HUES64 (cell line): ENCODE results near the gene CPNE4.
"Not testable (repeated sequence)": the region's sequence is repeated elsewhere in the genome, so short reads cannot be mapped to it uniquely, and the experiment has no call there.

Experiments used
- H3K27ac ChIP-seq: 2 replicates; pipeline ENCODE4 v1.7.0; 2013; ENCODE audit warnings: low read depth, low read length, inconsistent platforms
- H3K27me3 ChIP-seq: 2 replicates; pipeline ENCODE4 v1.6.1; 2013; ENCODE audit warnings: mild to moderate bottlenecking, low read length; ENCODE audit not compliant: insufficient read depth
- H3K36me3 ChIP-seq: 2 replicates; pipeline ENCODE4 v1.6.1; 2013; ENCODE audit warnings: mild to moderate bottlenecking, low read length; ENCODE audit not compliant: insufficient read depth
- H3K4me1 ChIP-seq: 2 replicates; pipeline ENCODE4 v1.6.1; 2013; ENCODE audit warnings: mild to moderate bottlenecking, low read length, moderate library complexity; ENCODE audit not compliant: insufficient read depth
- H3K4me3 ChIP-seq: 2 replicates; pipeline ENCODE4 v1.5.1; 2013; ENCODE audit warnings: mild to moderate bottlenecking, low read length, moderate library complexity
- H3K9ac ChIP-seq: 2 replicates; pipeline ENCODE4 v1.6.1; 2013; ENCODE audit warnings: mild to moderate bottlenecking, low read depth, low read length
- H3K9me3 ChIP-seq: 2 replicates; pipeline ENCODE4 v1.6.1; 2013; ENCODE audit warnings: low read depth, low read length; ENCODE audit not compliant: insufficient read depth
- WGBS: fragments of 150-250, 120-280 bp; methylation state at CpG from one replicate; pipeline ENCODE4 v1.1.7; 2013; ENCODE audit warnings: missing lambda C conversion rate; 5-methylcytosine and 5-hydroxymethylcytosine counted together

The CPNE4 gene

GRCh38 chr3:131907796-131908195 is 127.0 kb downstream of the CPNE4 start:
- no peak overlapping the region for H3K27ac ChIP-seq
- H3K27me3 ChIP-seq: no peaks in the 10 kb centered on the region
- no peak overlapping the region for H3K4me3 ChIP-seq
- no peaks in the 10 kb centered on the region for H3K36me3 ChIP-seq
- H3K9me3 ChIP-seq: no peaks in the 10 kb centered on the region
- 89% methylated on average over 1 of the region's 1 CpG for WGBS
- no peak overlapping the region for H3K9ac ChIP-seq
- peaks cover 13% of the 10 kb centered on the region for H3K4me1 ChIP-seq

- no peak overlapping the region for H3K4me3 ChIP-seq
- 80% methylated on average over 4 of the region's 4 CpGs for WGBS
- H3K27me3 ChIP-seq: no peaks in the 10 kb centered on the region
- peaks cover 4% of the 10 kb centered on the region; the same call in 1 of the 2 replicates for H3K4me1 ChIP-seq
- no peaks in the 10 kb centered on the region for H3K9me3 ChIP-seq
- H3K27ac ChIP-seq: no peak overlapping the region
- H3K36me3 ChIP-seq: no peaks in the 10 kb centered on the region
- H3K9ac ChIP-seq: no peak overlapping the region
These were observed 130.8 kb downstream of the CPNE4 start for GRCh38 chr3:131903988-131904415.

GRCh38 chr3:131901686-131902085 is 133.1 kb downstream of the CPNE4 start:
- Histone ChIP-seq H3K36me3 (no peaks in the 10 kb centered on the region), H3K27me3 (no peaks in the 10 kb centered on the region), H3K4me3 (no peak overlapping the region), H3K4me1 (peaks cover 6% of the 10 kb centered on the region; the same call in 1 of the 2 replicates), H3K9ac (no peak overlapping the region), H3K27ac (no peak overlapping the region), H3K9me3 (no peaks in the 10 kb centered on the region)
- 95% methylated on average over 1 of the region's 1 CpG for WGBS

GRCh38 chr3:131900891-131901290 is 133.9 kb downstream of the CPNE4 start:
- H3K36me3 ChIP-seq: no peaks in the 10 kb centered on the region
- peaks cover 6% of the 10 kb centered on the region; the same call in 1 of the 2 replicates for H3K4me1 ChIP-seq
- H3K4me3 ChIP-seq: no peak overlapping the region
- H3K9ac ChIP-seq: no peak overlapping the region
- 94% methylated on average over 1 of the region's 1 CpG for WGBS
- H3K27ac ChIP-seq: no peak overlapping the region
- H3K27me3 ChIP-seq: no peaks in the 10 kb centered on the region
- H3K9me3 ChIP-seq: no peaks in the 10 kb centered on the region

GRCh38 chr3:131899021-131899420 is 135.8 kb downstream of the CPNE4 start:
- Histone ChIP-seq H3K27ac (no peak overlapping the region), H3K27me3 (no peaks in the 10 kb centered on the region), H3K9me3 (no peaks in the 10 kb centered on the region), H3K4me3 (no peak overlapping the region), H3K36me3 (no peaks in the 10 kb centered on the region), H3K4me1 (peaks cover 6% of the 10 kb centered on the region; the same call in 1 of the 2 replicates), H3K9ac (no peak overlapping the region)
- WGBS: 73% methylated on average over 5 of the region's 5 CpGs

GRCh38 chr3:131898346-131898745 is 136.5 kb downstream of the CPNE4 start:
- Histone ChIP-seq H3K4me1 (peaks cover 6% of the 10 kb centered on the region; the same call in 1 of the 2 replicates), H3K4me3 (no peak overlapping the region), H3K9me3 (no peaks in the 10 kb centered on the region), H3K27me3 (no peaks in the 10 kb centered on the region), H3K27ac (no peak overlapping the region), H3K36me3 (no peaks in the 10 kb centered on the region), H3K9ac (no peak overlapping the region)

- H3K36me3 ChIP-seq: no peaks in the 10 kb centered on the region
- 100% methylated on average over 1 of the region's 1 CpG for WGBS
- no peak overlapping the region for H3K9ac ChIP-seq
- H3K27me3 ChIP-seq: no peaks in the 10 kb centered on the region
- H3K4me3 ChIP-seq: no peak overlapping the region
- H3K9me3 ChIP-seq: no peaks in the 10 kb centered on the region
- H3K27ac ChIP-seq: no peak overlapping the region
- peaks cover 6% of the 10 kb centered on the region; the same call in 1 of the 2 replicates for H3K4me1 ChIP-seq
These were observed 138.5 kb downstream of the CPNE4 start for GRCh38 chr3:131896285-131896684.

GRCh38 chr3:131895766-131896165 is 139.0 kb downstream of the CPNE4 start:
- Histone ChIP-seq H3K9ac (no peak overlapping the region), H3K4me1 (peaks cover 6% of the 10 kb centered on the region; the same call in 1 of the 2 replicates), H3K4me3 (no peak overlapping the region), H3K27ac (no peak overlapping the region), H3K27me3 (no peaks in the 10 kb centered on the region), H3K9me3 (no peaks in the 10 kb centered on the region), H3K36me3 (no peaks in the 10 kb centered on the region)
- 87% methylated on average over 3 of the region's 3 CpGs for WGBS

- H3K9ac ChIP-seq: no peak overlapping the region
- no peak overlapping the region for H3K27ac ChIP-seq
- no peaks in the 10 kb centered on the region for H3K4me1 ChIP-seq
- H3K36me3 ChIP-seq: no peaks in the 10 kb centered on the region
- H3K9me3 ChIP-seq: no peaks in the 10 kb centered on the region
- no peak overlapping the region for H3K4me3 ChIP-seq
- H3K27me3 ChIP-seq: no peaks in the 10 kb centered on the region
These were observed 142.5 kb downstream of the CPNE4 start for GRCh38 chr3:131892331-131892730.

GRCh38 chr3:131885871-131886270 is 148.9 kb downstream of the CPNE4 start:
- H3K36me3 ChIP-seq, H3K4me1 ChIP-seq, H3K27me3 ChIP-seq, H3K9me3 ChIP-seq, H3K4me3 ChIP-seq, H3K27ac ChIP-seq, H3K9ac ChIP-seq: not testable (repeated sequence)
- WGBS: 81% methylated on average over 3 of the region's 4 CpGs

GRCh38 chr3:131883711-131884407 is 151.0 kb downstream of the CPNE4 start:
- H3K27ac ChIP-seq: no peak overlapping the region
- H3K4me1 ChIP-seq: no peaks in the 10 kb centered on the region
- no peaks in the 10 kb centered on the region for H3K9me3 ChIP-seq
- no peak overlapping the region for H3K4me3 ChIP-seq
- no peaks in the 10 kb centered on the region for H3K36me3 ChIP-seq
- no peaks in the 10 kb centered on the region for H3K27me3 ChIP-seq
- H3K9ac ChIP-seq: no peak overlapping the region
- 48% methylated on average over 2 of the region's 2 CpGs for WGBS

GRCh38 chr3:131883086-131883485 is 151.7 kb downstream of the CPNE4 start:
- Histone ChIP-seq H3K36me3 (no peaks in the 10 kb centered on the region), H3K27me3 (no peaks in the 10 kb centered on the region), H3K4me1 (no peaks in the 10 kb centered on the region), H3K9me3 (no peaks in the 10 kb centered on the region), H3K4me3 (no peak overlapping the region), H3K9ac (no peak overlapping the region), H3K27ac (no peak overlapping the region)
